Smooth muscle cell (in vitro differentiated cells): ENCODE measurements around the gene BBC3. TPM values are rescaled to one million over a fixed set of nuclear protein-coding genes. Genes with fewer than 3 reads are reported as not detected.
A peak's percentile ranks its signal among the peaks of the same experiment; 100 is the strongest.

Source experiments
- DNase-seq: peaks from one replicate; lab custom pipeline; 2025; ENCODE audit not compliant: unreplicated experiment; lab: John Stamatoyannopoulos, UW
- H2AFZ ChIP-seq: fragments of 200-600 bp; sonication (generic); 2 replicates; pipeline ENCODE4 v1.6.0; 2016; ENCODE audit warnings: antibody characterized with exemption, low read depth, mild to moderate bottlenecking
- H3F3A ChIP-seq: fragments of 200-600 bp; sonication (generic); 2 replicates; pipeline ENCODE4 v1.6.0; 2017; ENCODE audit warnings: antibody characterized with exemption, low read depth
- H3K27ac ChIP-seq: fragments of 200-600 bp; sonication (generic); 2 replicates; pipeline ENCODE4 v1.5.1; 2016; ENCODE audit warnings: low read depth, mild to moderate bottlenecking
- H3K27me3 ChIP-seq: fragments of 200-600 bp; sonication (generic); 2 replicates; pipeline ENCODE4 v1.6.1; 2016; ENCODE audit warnings: low read depth, mild to moderate bottlenecking
- H3K36me3 ChIP-seq: fragments of 200-600 bp; sonication (generic); 2 replicates; pipeline ENCODE4 v1.5.1; 2016; ENCODE audit warnings: low read depth
- H3K4me1 ChIP-seq: fragments of 200-600 bp; sonication (generic); 2 replicates; pipeline ENCODE4 v1.5.1; 2016; ENCODE audit warnings: low read depth
- H3K4me2 ChIP-seq: fragments of 200-600 bp; sonication (generic); 2 replicates; pipeline ENCODE4 v1.6.0; 2016; ENCODE audit warnings: mild to moderate bottlenecking
- H3K4me3 ChIP-seq: fragments of 200-600 bp; sonication (generic); 2 replicates; pipeline ENCODE4 v1.5.1; 2016; ENCODE audit warnings: mild to moderate bottlenecking
- H3K79me2 ChIP-seq: fragments of 200-600 bp; sonication (generic); 2 replicates; pipeline ENCODE4 v1.6.0; 2016; ENCODE audit warnings: low read depth, mild to moderate bottlenecking
- H3K9ac ChIP-seq: fragments of 200-600 bp; sonication (generic); 2 replicates; pipeline ENCODE4 v1.6.0; 2016; ENCODE audit warnings: low read depth
- H3K9me3 ChIP-seq: fragments of 200-600 bp; sonication (generic); replicated peaks from 2 replicates; pipeline ENCODE4 v1.5.1; 2016; ENCODE audit warnings: low read depth
- H4K20me1 ChIP-seq: fragments of 200-600 bp; sonication (generic); 2 replicates; pipeline ENCODE4 v1.6.0; 2016; ENCODE audit warnings: low read depth
- CTCF ChIP-seq: fragments of 200-600 bp; sonication (generic); IDR thresholded peaks from 2 replicates; pipeline ENCODE4 v1.5.1; 2017; ENCODE audit warnings: borderline replicate concordance, mild to moderate bottlenecking, antibody characterized with exemption; ENCODE audit not compliant: insufficient read depth, poor library complexity, severe bottlenecking
- WGBS: methylation state at CpG from one replicate; pipeline ENCODE4 v1.1.7; 2016; ENCODE audit warnings: low lambda C conversion rate; 5-methylcytosine and 5-hydroxymethylcytosine counted together
- polyA plus RNA-seq: library from polyadenylated mRNA; unstranded; fragments of >200 nt; fragmentation: Nextera tagmentation; extraction: Ambion mirVana; gene quantifications from 2 replicates; pipeline ENCODE4 v1.2.1, GENCODE V29; 2016
- total RNA-seq: library from RNA; depleted of rRNA; stranded (reverse); fragments of >200 nt; gene quantifications from 2 replicates; pipeline ENCODE4 v1.2.3, GENCODE V29; 2014

Gene BBC3
- total and polyA plus RNA-seq, 2 experiments from 2014 or later: 10.2 to 29.9 TPM

DNA sequence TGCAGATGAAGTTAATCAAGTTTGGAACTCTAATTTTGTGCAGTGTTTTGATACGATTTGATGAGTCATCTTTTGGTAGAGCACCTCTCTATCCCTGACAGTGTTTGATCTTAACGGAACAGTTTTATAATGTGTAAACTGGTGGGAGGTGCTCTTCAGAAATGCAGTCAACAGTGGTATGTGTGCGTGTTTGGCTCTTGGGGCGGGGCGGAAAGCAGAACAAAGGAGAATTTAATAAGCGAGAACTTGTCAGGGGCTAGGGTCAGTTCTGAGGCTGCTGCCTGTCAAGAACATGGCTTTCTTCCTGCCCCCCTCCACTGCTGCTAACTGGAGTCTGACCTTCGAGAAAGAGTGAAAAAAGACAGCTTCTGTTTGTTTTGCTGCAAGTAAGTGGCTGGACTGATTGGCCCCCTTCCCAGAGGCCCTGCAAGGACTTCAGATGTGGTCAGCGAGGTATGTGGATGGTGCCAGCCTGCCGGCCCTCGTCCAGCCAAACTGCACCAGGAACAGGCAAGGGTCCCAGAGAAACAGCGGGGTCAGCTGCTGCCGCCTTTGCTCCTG lies 40.8 kb downstream of the BBC3 start:
- Histone ChIP-seq H4K20me1 (no peaks in the 10 kb centered on the region), H3K9ac (peak overlapping the region; percentile 0), H3K9me3 (no peaks in the 10 kb centered on the region), H3F3A (peaks cover 11% of the 10 kb centered on the region), H3K4me3 (no peak overlapping the region), H3K4me1 (peaks cover 7% of the 10 kb centered on the region), H3K27me3 (no peaks in the 10 kb centered on the region), H3K79me2 (no peaks in the 10 kb centered on the region), H2AFZ (no peak overlapping the region), H3K4me2 (peak overlapping the region; percentile 46), H3K27ac (peak overlapping the region; percentile 68), H3K36me3 (no peaks in the 10 kb centered on the region)
- no peak for TF ChIP-seq CTCF
- 26% methylated on average over 12 of the region's 12 CpGs for WGBS
- DNase-seq: peak; percentile 3

DNA sequence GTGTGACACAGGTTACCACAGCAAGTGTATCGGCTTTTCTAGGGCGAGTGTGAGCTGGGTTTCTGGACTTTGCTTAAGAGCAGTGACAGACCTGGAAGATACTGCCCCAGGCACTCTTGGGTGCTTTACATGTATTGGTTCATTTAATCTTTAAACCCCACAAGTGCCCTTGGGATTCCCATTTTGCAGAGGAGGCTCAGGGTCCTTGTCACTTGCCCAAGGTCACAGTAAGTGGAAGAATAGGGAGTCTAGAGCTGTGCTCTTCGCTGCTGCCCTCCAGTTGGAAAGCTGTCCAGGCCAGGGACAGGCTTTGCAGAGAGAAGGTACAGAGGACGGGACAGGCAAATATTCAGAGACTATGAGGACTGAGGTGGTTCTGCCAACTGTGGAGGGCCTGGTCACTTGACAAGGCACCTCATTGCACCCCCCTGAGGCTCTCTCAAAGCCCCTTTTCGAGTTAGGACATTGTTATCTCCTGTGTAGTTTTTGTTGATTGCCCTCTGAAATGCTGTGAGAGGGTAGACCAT lies 42.4 kb downstream of the BBC3 start:
- Histone ChIP-seq H3K27ac (no peak overlapping the region), H3K4me2 (no peak overlapping the region), H3K79me2 (no peaks in the 10 kb centered on the region)

DNA sequence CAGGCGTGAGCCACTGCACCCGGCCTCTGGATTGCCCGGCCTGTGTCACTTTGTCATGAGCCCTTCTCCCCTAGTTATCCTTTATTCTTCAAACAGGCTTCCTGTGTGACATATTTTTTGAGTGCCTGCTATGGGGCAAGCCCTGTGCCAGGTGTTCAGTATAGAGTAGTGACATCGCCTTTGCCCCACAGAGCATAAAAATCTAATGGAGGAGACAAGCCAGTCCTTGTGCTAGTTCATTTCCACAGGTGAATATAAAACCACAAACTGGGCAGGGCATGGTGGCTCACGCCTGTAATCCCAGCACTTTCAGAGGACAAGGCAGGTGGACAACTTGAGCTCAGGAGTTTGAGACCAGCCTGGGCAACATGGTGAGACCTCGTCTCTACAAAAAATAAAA lies 43.2 kb downstream of the BBC3 start:
- no peaks in the 10 kb centered on the region for H4K20me1 ChIP-seq
- no peak overlapping the region for H3K27ac ChIP-seq
- peaks cover 7% of the 10 kb centered on the region for H3K4me1 ChIP-seq
- no peak for TF ChIP-seq CTCF
- no peaks in the 10 kb centered on the region for H3K9me3 ChIP-seq
- H3K27me3 ChIP-seq: no peaks in the 10 kb centered on the region
- peaks cover 11% of the 10 kb centered on the region for H3F3A ChIP-seq
- H3K79me2 ChIP-seq: no peaks in the 10 kb centered on the region
- no peak for DNase-seq
- 96% methylated on average over 6 of the region's 6 CpGs for WGBS
- H3K4me2 ChIP-seq: no peak overlapping the region
- H3K4me3 ChIP-seq: no peak overlapping the region
- H2AFZ ChIP-seq: no peak overlapping the region
- no peaks in the 10 kb centered on the region for H3K36me3 ChIP-seq
- no peak overlapping the region for H3K9ac ChIP-seq

More for the DNA sequence above, 42.4 kb downstream of the BBC3 start:
- no peak for TF ChIP-seq CTCF
- no peak for DNase-seq
- H3K9ac ChIP-seq: no peak overlapping the region
- no peaks in the 10 kb centered on the region for H3K9me3 ChIP-seq
- H4K20me1 ChIP-seq: no peaks in the 10 kb centered on the region
- H2AFZ ChIP-seq: no peak overlapping the region
- H3K27me3 ChIP-seq: no peaks in the 10 kb centered on the region
- WGBS: 96% methylated on average over 5 of the region's 5 CpGs
- H3F3A ChIP-seq: peaks cover 11% of the 10 kb centered on the region
- peaks cover 7% of the 10 kb centered on the region for H3K4me1 ChIP-seq
- no peaks in the 10 kb centered on the region for H3K36me3 ChIP-seq
- no peak overlapping the region for H3K4me3 ChIP-seq

GRCh38 chr19:47187335-47187655 lies 43.7 kb downstream of the BBC3 start:
- no peaks in the 10 kb centered on the region for H3K79me2 ChIP-seq
- no peaks in the 10 kb centered on the region for H4K20me1 ChIP-seq
- no peak for DNase-seq
- no peak overlapping the region for H3K9ac ChIP-seq
- peaks cover 11% of the 10 kb centered on the region for H3F3A ChIP-seq
- no peaks in the 10 kb centered on the region for H3K36me3 ChIP-seq
- H3K4me1 ChIP-seq: peaks cover 7% of the 10 kb centered on the region
- H3K27me3 ChIP-seq: no peaks in the 10 kb centered on the region
- no peaks in the 10 kb centered on the region for H3K9me3 ChIP-seq
- H3K4me3 ChIP-seq: no peak overlapping the region
- no peak overlapping the region for H2AFZ ChIP-seq
- H3K27ac ChIP-seq: no peak overlapping the region
- no peak overlapping the region for H3K4me2 ChIP-seq
- no peak for TF ChIP-seq CTCF
- 48% methylated on average over 2 of the region's 2 CpGs for WGBS
